Stimulated activated CD8-positive, alpha-beta memory T cell treated with anti-CD3 and anti-CD28 coated beads, Interleukin-15, amount 100 ng/mL, for 4 hours (primary cell): Measurements from ENCODE around the gene ZIC4.

Source experiments
- DNase-seq, 2 donors: peaks; one replicate each; pipeline ENCODE4 v3.0.0-alpha.2; 2020; ENCODE audit warnings: low read depth in 2 of 2

Gene ZIC4

GRCh38 chr3:147406028-147406931 is at the start of gene ZIC4:
TSS of gene ZIC4 (minus strand) at chr3:147406543. CDS start at chr3:147402797, 3,746 bp downstream.
- DNase-seq, result no peak

- DNase-seq, result no peak
Measured at GRCh38 chr3:147449669-147450068, 43.3 kb upstream of the ZIC4 start.

- no peak for DNase-seq
Measured at GRCh38 chr3:147447224-147447623, 40.9 kb upstream of the ZIC4 start.

GRCh38 chr3:147431751-147432150 is 25.4 kb upstream of the ZIC4 start:
- DNase-seq, result no peak

- no peak for DNase-seq
Measured at GRCh38 chr3:147428754-147429153, 22.4 kb upstream of the ZIC4 start.

GRCh38 chr3:147428326-147428725 is 22.0 kb upstream of the ZIC4 start:
- no peak for DNase-seq

GRCh38 chr3:147427746-147428145 is 21.4 kb upstream of the ZIC4 start:
- DNase-seq, result no peak

GRCh38 chr3:147426931-147427330 is 20.6 kb upstream of the ZIC4 start:
- no peak for DNase-seq

GRCh38 chr3:147425388-147425850 is 19.1 kb upstream of the ZIC4 start:
- no peak for DNase-seq

- DNase-seq, result no peak
Measured at GRCh38 chr3:147424581-147425387, 18.4 kb upstream of the ZIC4 start.

- no peak for DNase-seq
Measured at GRCh38 chr3:147423798-147424580, 17.6 kb upstream of the ZIC4 start.

GRCh38 chr3:147423537-147423797 is 17.1 kb upstream of the ZIC4 start:
- no peak for DNase-seq

- no peak for DNase-seq
Measured at GRCh38 chr3:147422601-147423536, 16.5 kb upstream of the ZIC4 start.

GRCh38 chr3:147422196-147422595 is 15.9 kb upstream of the ZIC4 start:
- DNase-seq, result no peak

GRCh38 chr3:147421184-147421912 is 15.0 kb upstream of the ZIC4 start:
- DNase-seq, result no peak

GRCh38 chr3:147420353-147421183 is 14.2 kb upstream of the ZIC4 start:
- no peak for DNase-seq

GRCh38 chr3:147419781-147420224 is 13.5 kb upstream of the ZIC4 start:
- no peak for DNase-seq

- no peak for DNase-seq
Measured at GRCh38 chr3:147418808-147419701, 12.7 kb upstream of the ZIC4 start.
